ENCODE data around the gene LYAR. TPM values are rescaled to one million over a fixed set of nuclear protein-coding genes. Genes with fewer than 3 reads are reported as not detected.
A peak's percentile ranks its signal among the peaks of the same experiment; 100 is the strongest.
"Not testable (repeated sequence)": the region's sequence is repeated elsewhere in the genome, so short reads cannot be mapped to it uniquely, and the experiment has no call there.

Gene LYAR
- total RNA-seq, 4 donors from 2014 or later, result 3.7 to 10.3 (median 5.6) TPM

GRCh38 chr4:4256799-4257198 is 33.2 kb downstream of the LYAR start:
- Histone ChIP-seq H3K9me3 (no peaks in the 10 kb centered on the region), H3K4me3 (no peak overlapping the region), H3K27ac (no peak overlapping the region), H3K27me3 (no peaks in the 10 kb centered on the region), H3K4me1 (peaks cover 0 to 10% (median 0%) of the 10 kb centered on the region in 4 donors), H3K36me3 (no peaks in the 10 kb centered on the region)
- DNase-seq, result no peak
- TF ChIP-seq EP300 (IDR thresholded peaks at IDR 0.05; ENCODE audit: low read depth) (no peak), POLR2AphosphoS5 (IDR thresholded peaks at IDR 0.05) (no peak), POLR2A (IDR thresholded peaks at IDR 0.05) (no peak), CTCF (IDR thresholded peaks at IDR 0.05) (no peak)
- WGBS, 2 donors (ENCODE audit: low coverage in 1 of 2), result 79 to 80% methylated on average over 6 to 10 of the region's 10 CpGs
- intact Hi-C loops (cut with DNase I; ENCODE audit: low total_unique reads) (no loop called here), in situ Hi-C loops (cut with MboI; ENCODE audit: low pct_ligation_motif_present in 1 of 4, low pct_unique_long_range_greater_than_20kb in 1 of 4, low sequenced_read_pairs in 3 of 4) (loop anchor here in 3 of 4 donors (10.0 kb wide), 2 partner anchors 78 to 88 kb away; no protein-coding TSS in a partner anchor)

GRCh38 chr4:4254666-4255065 is 35.3 kb downstream of the LYAR start:
- in situ Hi-C loops (cut with MboI; ENCODE audit: low pct_ligation_motif_present in 1 of 4, low pct_unique_long_range_greater_than_20kb in 1 of 4, low sequenced_read_pairs in 3 of 4), result loop anchor here in 3 of 4 donors (10.0 kb wide), 2 partner anchors 80 to 90 kb away; no protein-coding TSS in a partner anchor
- TF ChIP-seq CTCF (IDR thresholded peaks at IDR 0.05), result no peak
- intact Hi-C loops (cut with DNase I; ENCODE audit: low total_unique reads), result no loop called here
- no peak overlapping the region for H3K27ac ChIP-seq
- H3K27me3 ChIP-seq, result no peaks in the 10 kb centered on the region
- H3K36me3 ChIP-seq, result no peaks in the 10 kb centered on the region
- no peaks in the 10 kb centered on the region for H3K9me3 ChIP-seq
- 66 to 70% methylated on average over 2 to 6 of the region's 6 CpGs for WGBS, 2 donors (ENCODE audit: low coverage in 1 of 2)
- H3K4me3 ChIP-seq, result no peak overlapping the region
- H3K4me1 ChIP-seq, result peaks cover 0 to 7% (median 0%) of the 10 kb centered on the region in 4 donors
- no peak for DNase-seq

- Histone ChIP-seq H3K27ac (no peak overlapping the region), H3K9me3 (no peaks in the 10 kb centered on the region), H3K36me3 (no peaks in the 10 kb centered on the region), H3K4me3 (no peak overlapping the region), H3K27me3 (no peaks in the 10 kb centered on the region), H3K4me1 (peaks cover 0 to 4% (median under 1%) of the 10 kb centered on the region in 4 donors)
- 86 to 96% methylated on average over 4 to 11 of the region's 11 CpGs for WGBS, 2 donors (ENCODE audit: low coverage in 1 of 2)
- intact Hi-C loops (cut with DNase I; ENCODE audit: low total_unique reads), result no loop called here
- TF ChIP-seq POLR2AphosphoS5 (IDR thresholded peaks at IDR 0.05) (no peak), POLR2A (IDR thresholded peaks at IDR 0.05) (no peak), CTCF (IDR thresholded peaks at IDR 0.05) (no peak)
- in situ Hi-C loops (cut with MboI; ENCODE audit: low pct_ligation_motif_present in 1 of 4, low pct_unique_long_range_greater_than_20kb in 1 of 4, low sequenced_read_pairs in 3 of 4), result loop anchor here in 3 of 4 donors (10.0 kb wide), 2 partner anchors 81 to 91 kb away; no protein-coding TSS in a partner anchor
- no peak for DNase-seq
These were observed 35.8 kb downstream of the LYAR start for GRCh38 chr4:4254199-4254598.

- Histone ChIP-seq H3K9me3 (no peaks in the 10 kb centered on the region), H3K4me3 (no peak overlapping the region), H3K36me3 (no peaks in the 10 kb centered on the region), H3K4me1 (peaks cover 7 to 24% (median 19%) of the 10 kb centered on the region in 4 donors), H3K27ac (no peak overlapping the region), H3K27me3 (no peaks in the 10 kb centered on the region)
- intact Hi-C loops (cut with DNase I; ENCODE audit: low total_unique reads) (no loop called here), in situ Hi-C loops (cut with MboI; ENCODE audit: low pct_ligation_motif_present in 1 of 4, low pct_unique_long_range_greater_than_20kb in 1 of 4, low sequenced_read_pairs in 3 of 4) (loop anchor here in 3 of 4 donors (10.0 kb wide), 2 partner anchors 85 to 95 kb away; no protein-coding TSS in a partner anchor)
- no peak for TF ChIP-seq POLR2A (IDR thresholded peaks at IDR 0.05)
- TF ChIP-seq POLR2AphosphoS5 (IDR thresholded peaks at IDR 0.05), result no peak
- TF ChIP-seq EP300 (IDR thresholded peaks at IDR 0.05; ENCODE audit: low read depth), result no peak
- TF ChIP-seq CTCF (IDR thresholded peaks at IDR 0.05), result no peak
- 74 to 86% methylated on average over 5 to 8 of the region's 8 CpGs for WGBS, 2 donors (ENCODE audit: low coverage in 1 of 2)
- DNase-seq, result no peak
These were observed 40.1 kb downstream of the LYAR start for GRCh38 chr4:4249866-4250265.

GRCh38 chr4:4249342-4249741 is 40.6 kb downstream of the LYAR start:
- H3K27me3 ChIP-seq; intact Hi-C loops (cut with DNase I; ENCODE audit: low total_unique reads); H3K9me3 ChIP-seq; H3K36me3 ChIP-seq; H3K4me3 ChIP-seq; in situ Hi-C loops (cut with MboI; ENCODE audit: low pct_ligation_motif_present in 1 of 4, low pct_unique_long_range_greater_than_20kb in 1 of 4, low sequenced_read_pairs in 3 of 4); DNase-seq: not testable (repeated sequence)
- Histone ChIP-seq H3K4me1 (peaks cover 7 to 24% (median 19%) of the 10 kb centered on the region in 4 donors), H3K27ac (peak overlapping the region in 3 of 4 donors; percentile 90 to 94 (median 93))
- 93 to 98% methylated on average over 15 of the region's 15 CpGs for WGBS, 2 donors (ENCODE audit: low coverage in 1 of 2)

All from transverse colon (tissue), 4 donors.